ENCODE measurements around the gene MAP4.

Gene MAP4

GRCh38 chr3:47974974-47975470 is 41.2 kb downstream of the MAP4 start:
- no peak for DNase-seq (ENCODE audit: low read depth in 4 of 4, low spot score in 1 of 4)

GRCh38 chr3:47971081-47971480 is 45.1 kb downstream of the MAP4 start:
- DNase-seq (ENCODE audit: low read depth in 4 of 4, low spot score in 1 of 4) = no peak

- DNase-seq (ENCODE audit: low read depth in 4 of 4, low spot score in 1 of 4) = no peak
These were observed 51.5 kb downstream of the MAP4 start for GRCh38 chr3:47964740-47965139.

GRCh38 chr3:47961815-47962606 is 54.2 kb downstream of the MAP4 start:
- no peak for DNase-seq (ENCODE audit: low read depth in 4 of 4, low spot score in 1 of 4)

DNA sequence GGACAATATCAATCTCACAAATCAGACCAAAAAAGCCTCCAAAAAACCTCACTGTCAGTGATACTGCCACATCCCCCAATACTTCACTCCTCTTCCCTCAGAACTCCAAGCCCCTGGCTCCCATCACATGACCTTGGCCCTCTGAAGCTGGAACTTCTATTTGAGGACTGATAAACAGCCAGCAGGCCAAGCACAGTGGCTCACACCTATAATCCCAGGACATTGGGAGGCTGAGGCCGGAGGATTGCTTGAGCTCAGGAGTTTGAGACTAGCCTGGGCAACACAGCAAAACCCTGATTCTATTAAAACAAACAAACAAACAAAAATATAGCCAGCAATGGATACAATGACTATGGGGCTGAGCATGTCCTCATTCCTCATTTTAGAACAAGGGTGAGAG is 55.2 kb downstream of the MAP4 start:
- DNase-seq (ENCODE audit: low read depth in 4 of 4, low spot score in 1 of 4) = no peak

DNA sequence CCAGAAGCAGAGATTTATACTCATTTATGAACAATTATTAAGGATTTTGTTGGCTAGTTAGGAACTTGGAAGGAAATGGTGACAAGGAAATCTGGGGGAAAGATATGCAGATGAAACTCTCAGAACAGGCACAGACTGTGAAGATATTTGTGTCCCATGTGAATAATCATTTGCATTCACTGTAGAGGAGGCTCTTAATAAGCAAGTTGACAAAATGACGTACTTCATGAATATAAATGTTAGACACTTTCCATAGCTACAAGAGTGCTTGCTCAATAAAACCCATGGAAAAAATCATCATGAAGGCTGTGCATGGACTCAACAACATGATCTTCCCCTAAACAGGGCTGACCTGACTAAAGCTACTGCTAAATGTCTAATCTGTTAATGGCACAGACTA is 59.7 kb downstream of the MAP4 start:
- DNase-seq (ENCODE audit: low read depth in 4 of 4, low spot score in 1 of 4) = no peak

DNA sequence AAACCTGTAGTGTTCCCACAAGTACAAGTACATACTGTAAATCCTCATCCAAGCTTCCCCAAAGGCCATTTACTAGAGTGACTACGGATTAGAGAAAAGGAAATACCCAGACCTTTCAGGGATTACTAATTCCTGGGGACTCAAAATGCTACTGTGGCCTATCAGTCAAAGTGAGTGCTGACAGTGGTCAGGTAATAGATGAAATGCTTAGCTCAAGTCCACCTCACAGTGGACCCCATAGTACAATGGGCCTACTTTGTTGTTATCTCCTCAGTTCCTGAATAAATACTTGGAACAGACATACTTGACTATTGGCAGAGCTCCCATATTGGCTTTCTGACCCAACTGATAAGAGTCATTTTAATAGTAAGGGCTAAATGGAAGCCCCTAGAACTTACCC is 61.6 kb downstream of the MAP4 start:
- no peak for DNase-seq (ENCODE audit: low read depth in 4 of 4, low spot score in 1 of 4)

GRCh38 chr3:47950453-47951169 is 65.6 kb downstream of the MAP4 start:
- DNase-seq (ENCODE audit: low read depth in 4 of 4, low spot score in 1 of 4) = no peak

DNA sequence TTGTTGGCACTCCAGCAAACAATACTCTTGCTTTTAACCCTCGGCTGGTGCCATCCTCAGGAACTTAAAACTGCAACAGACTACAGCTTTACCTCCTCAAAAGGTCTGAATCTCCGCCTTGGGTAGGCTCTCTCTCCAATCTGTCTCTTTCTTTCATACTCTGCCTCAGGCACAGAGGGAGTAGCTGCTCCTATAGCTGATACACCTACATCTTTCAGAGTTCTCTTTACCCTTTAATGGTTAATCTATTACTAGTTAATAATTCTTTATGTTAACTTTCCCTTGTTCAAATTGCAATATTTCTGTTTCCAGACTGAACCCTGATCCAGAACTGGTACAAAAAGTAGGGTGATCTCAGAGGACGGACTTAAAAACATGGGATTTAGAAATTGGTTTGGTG is 66.2 kb downstream of the MAP4 start:
- no peak for DNase-seq (ENCODE audit: low read depth in 4 of 4, low spot score in 1 of 4)

GRCh38 chr3:47940232-47940631 is 76.0 kb downstream of the MAP4 start:
- DNase-seq (ENCODE audit: low read depth in 4 of 4, low spot score in 1 of 4) = no peak

DNA sequence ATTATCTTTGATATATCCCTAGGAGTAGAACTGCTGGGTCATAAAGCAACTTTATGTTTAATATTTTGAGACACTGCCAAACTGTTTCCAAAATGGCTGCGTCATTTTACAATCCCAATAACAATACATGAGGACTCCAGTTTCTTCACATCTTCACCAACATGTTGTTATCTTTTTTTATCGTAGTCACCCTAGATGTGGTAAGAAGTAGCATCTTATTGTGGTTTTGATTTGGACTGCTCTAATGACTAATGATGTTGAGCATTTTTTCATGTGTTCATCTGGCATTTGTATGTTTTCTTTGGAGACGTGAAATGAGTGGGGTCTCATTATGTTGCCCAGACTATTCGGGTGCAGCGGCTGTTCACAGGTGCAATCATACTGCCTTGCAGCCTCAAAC is 83.8 kb downstream of the MAP4 start:
- DNase-seq (ENCODE audit: low read depth in 4 of 4, low spot score in 1 of 4) = no peak

DNA sequence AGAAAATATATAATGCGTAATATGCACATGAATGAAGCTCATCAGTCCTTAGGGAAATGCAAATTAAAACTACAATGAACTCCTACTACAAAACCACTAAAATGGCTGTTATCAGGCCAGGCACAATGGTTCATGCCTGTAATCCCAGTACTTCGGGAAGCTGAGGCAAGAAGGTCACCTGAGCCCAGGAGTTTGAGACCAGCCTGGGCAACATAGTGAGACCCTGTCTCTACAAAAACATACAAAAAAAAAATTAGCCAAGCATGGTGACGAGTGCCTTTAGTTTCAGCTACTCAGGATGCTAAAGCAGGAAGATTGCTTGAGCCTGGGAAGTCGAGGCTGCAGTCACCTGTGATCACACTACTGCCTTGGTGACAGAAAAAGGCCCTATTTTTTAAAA is 85.2 kb downstream of the MAP4 start:
- no peak for DNase-seq (ENCODE audit: low read depth in 4 of 4, low spot score in 1 of 4)

DNA sequence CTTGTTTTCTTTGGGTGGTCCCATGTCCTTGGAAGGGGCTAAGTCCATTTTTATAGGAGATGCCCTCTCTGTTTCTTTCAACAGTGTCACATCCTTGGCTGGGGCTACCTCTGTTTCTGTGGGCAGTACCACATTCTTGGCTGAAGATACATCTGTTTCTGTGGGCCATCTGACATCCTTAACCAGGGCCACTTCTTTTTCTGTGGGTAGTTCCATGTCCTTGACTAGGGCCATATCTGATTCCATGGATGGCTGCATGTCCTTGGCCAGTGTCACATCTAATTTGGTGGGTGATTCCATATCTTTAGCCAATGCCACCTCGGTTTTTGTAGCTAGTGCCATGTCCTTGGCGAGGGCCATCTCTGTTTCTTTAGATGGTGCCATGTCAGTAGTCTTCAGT is 99.5 kb downstream of the MAP4 start:
- DNase-seq (ENCODE audit: low read depth in 4 of 4, low spot score in 1 of 4) = no peak

- no peak for DNase-seq (ENCODE audit: low read depth in 4 of 4, low spot score in 1 of 4)
These were observed 100.0 kb downstream of the MAP4 start for GRCh38 chr3:47916201-47916600.

- no peak for DNase-seq (ENCODE audit: low read depth in 4 of 4, low spot score in 1 of 4)
These were observed 104.2 kb downstream of the MAP4 start for GRCh38 chr3:47912006-47912504.

DNA sequence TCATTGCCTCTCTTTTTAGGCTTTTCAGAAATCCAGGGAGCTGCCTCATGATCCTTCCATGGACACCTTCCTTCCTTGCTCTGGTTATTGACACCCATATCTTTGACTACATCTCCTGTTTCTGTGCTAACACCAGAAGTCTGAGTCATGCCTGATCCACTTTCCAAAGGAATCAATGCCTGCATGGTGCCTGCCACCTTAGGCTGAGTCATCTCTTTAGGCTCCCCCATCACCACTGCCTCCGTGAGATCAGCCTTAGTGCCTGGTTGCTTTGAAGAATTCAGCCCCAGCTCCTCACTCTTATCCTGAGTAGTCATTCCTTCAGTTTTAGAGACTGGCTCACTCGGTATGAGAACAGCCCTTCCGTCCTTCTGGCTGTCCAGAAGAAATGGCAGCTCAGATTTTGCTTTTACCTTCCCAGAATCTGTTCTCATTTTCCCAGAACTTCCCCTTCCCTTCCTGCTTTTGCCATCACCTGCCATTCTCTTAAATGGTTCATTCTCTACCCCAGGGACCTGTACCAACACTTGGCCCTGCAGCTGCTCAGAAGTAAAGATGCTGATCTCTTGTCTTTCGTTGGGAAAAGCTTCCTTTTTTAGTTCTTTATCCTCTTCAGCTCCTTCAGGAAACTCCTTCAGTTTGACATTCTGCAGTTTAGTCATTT is 105.3 kb downstream of the MAP4 start:
- DNase-seq (ENCODE audit: low read depth in 4 of 4, low spot score in 1 of 4) = no peak

DNA sequence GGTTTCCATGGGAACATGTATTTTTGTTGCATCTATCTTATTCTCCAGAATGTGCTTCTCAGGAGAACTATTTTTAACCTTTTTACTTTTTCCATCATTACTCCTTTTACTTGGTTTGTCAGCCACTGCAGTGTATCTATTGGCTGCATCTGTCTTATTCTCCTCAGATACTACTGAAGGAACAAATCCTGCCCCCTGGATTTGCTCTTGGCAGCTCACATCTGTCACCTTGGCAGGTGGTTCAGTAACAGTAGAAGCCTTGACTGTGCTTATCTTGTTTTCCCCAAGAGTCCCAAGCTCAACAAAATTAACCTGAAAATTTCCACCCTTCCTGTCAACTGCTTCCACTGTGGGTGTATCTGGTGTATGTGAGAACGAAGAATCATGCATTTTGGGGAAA is 106.0 kb downstream of the MAP4 start:
- DNase-seq (ENCODE audit: low read depth in 4 of 4, low spot score in 1 of 4) = no peak

GRCh38 chr3:47909607-47910006 is 106.6 kb downstream of the MAP4 start:
- DNase-seq (ENCODE audit: low read depth in 4 of 4, low spot score in 1 of 4) = no peak

DNA sequence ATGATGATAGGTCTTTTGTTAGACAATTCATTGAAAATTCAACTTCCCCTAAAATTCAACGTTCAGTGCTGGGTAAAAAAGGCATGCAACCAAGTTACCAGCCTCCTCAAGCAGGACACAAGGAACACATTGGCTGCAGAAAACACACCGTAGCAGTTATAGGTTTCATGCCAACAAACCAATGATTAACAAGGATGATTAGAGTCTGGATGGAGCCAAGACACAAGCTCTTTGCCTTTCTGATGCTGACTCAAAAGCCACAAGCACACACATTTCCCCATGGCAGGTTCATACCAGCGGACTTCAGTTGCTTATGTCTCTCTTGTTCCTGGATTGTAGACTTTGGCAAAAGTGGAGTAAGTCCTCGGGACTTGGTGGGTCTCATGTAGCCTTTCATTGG is 107.5 kb downstream of the MAP4 start:
- no peak for DNase-seq (ENCODE audit: low read depth in 4 of 4, low spot score in 1 of 4)

DNA sequence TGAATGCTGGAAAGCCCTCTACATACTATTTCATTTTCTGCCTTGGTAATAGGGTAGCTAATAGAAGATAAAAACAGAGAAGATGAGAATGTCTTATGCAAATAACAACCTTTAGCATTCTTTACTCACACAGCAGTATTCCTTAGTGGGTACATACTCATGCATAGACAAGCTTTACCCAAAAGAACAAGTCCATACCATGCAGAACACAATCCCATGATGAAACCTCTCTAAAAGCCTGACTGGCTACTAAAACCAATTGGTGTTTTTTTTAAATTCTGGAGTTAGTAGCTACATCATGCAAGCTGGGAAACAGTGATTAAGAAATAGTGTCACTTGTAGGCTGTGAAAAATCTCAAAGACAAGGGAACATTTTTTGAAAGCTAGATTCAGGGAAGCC is 108.4 kb downstream of the MAP4 start:
- DNase-seq (ENCODE audit: low read depth in 4 of 4, low spot score in 1 of 4) = no peak

GRCh38 chr3:47902746-47903145 is 113.5 kb downstream of the MAP4 start:
- no peak for DNase-seq (ENCODE audit: low read depth in 4 of 4, low spot score in 1 of 4)

DNA sequence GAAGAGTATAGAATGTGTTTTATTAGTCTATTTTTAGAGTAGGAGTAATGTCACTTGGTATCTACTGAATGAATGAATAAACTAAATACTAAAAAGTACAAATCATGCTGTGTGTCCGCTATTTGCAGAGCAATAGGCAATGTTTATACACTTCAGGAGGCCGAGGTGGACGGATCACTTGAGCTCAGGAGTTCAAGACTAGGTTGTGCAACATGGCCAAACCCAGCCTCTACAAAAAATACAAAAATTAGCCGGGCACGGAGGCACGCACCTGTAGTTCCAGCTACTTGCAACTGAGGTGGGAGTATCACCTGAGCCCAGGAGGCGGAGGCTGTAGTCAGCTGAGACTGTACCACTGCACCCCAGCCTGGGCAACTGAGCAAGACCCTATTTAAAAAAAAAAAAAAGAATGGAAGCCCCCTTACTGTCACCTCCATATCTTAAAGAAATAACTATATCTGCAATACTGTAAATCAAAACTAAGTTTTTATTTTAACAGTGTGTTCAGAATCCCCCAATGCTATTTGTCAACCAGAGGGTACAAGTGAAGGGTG is 114.9 kb downstream of the MAP4 start:
- no peak for DNase-seq (ENCODE audit: low read depth in 4 of 4, low spot score in 1 of 4)
